ENCODE data around the gene ORAI3.

DNA sequence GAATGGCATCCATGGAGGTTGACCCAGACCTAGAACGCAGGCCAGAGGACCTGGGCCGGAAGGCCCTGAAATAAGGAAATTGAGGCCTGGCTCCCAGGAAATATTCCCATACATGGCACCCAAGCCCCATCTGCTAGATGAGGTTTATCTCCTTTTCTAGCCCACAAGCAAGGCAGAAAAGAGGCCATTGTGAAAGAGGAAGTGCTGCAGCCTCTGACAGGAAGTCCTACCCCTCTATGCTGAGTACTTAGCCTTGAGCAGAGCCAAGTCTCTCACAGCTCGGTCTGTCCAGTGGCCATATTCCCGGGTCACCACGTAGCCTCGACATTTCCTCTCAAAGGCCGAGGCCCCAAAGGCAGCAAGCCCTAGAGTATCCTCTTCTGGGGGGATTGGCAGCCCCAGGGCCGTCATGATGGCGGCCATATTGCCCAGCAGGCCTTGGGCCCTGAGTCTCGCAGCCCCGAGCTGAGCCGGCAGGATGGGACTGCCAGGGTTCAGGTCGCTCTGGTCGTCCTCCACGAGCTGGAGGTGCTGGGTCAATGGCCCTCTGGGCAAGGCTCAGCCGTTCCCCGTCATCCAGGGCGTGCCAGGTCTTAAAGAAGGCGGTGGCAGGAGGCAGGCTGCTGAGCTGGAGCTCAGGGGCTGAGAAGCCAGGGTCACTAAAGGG is 44.6 kb upstream of the ORAI3 start:
- TF ChIP-seq, protein P1, sequence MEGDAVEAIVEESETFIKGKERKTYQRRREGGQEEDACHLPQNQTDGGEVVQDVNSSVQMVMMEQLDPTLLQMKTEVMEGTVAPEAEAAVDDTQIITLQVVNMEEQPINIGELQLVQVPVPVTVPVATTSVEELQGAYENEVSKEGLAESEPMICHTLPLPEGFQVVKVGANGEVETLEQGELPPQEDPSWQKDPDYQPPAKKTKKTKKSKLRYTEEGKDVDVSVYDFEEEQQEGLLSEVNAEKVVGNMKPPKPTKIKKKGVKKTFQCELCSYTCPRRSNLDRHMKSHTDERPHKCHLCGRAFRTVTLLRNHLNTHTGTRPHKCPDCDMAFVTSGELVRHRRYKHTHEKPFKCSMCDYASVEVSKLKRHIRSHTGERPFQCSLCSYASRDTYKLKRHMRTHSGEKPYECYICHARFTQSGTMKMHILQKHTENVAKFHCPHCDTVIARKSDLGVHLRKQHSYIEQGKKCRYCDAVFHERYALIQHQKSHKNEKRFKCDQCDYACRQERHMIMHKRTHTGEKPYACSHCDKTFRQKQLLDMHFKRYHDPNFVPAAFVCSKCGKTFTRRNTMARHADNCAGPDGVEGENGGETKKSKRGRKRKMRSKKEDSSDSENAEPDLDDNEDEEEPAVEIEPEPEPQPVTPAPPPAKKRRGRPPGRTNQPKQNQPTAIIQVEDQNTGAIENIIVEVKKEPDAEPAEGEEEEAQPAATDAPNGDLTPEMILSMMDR (IDR thresholded peaks at IDR 0.05; ENCODE audit: poor library complexity, severe bottlenecking), result no peak
- TF ChIP-seq EZH2 (IDR thresholded peaks at IDR 0.05; ENCODE audit: borderline replicate concordance, insufficient read depth, low read length, poor library complexity, severe bottlenecking) (no peak), RAD21 (conservative IDR thresholded peaks at IDR 0.05) (no peak)
- TF ChIP-seq, protein P2, sequence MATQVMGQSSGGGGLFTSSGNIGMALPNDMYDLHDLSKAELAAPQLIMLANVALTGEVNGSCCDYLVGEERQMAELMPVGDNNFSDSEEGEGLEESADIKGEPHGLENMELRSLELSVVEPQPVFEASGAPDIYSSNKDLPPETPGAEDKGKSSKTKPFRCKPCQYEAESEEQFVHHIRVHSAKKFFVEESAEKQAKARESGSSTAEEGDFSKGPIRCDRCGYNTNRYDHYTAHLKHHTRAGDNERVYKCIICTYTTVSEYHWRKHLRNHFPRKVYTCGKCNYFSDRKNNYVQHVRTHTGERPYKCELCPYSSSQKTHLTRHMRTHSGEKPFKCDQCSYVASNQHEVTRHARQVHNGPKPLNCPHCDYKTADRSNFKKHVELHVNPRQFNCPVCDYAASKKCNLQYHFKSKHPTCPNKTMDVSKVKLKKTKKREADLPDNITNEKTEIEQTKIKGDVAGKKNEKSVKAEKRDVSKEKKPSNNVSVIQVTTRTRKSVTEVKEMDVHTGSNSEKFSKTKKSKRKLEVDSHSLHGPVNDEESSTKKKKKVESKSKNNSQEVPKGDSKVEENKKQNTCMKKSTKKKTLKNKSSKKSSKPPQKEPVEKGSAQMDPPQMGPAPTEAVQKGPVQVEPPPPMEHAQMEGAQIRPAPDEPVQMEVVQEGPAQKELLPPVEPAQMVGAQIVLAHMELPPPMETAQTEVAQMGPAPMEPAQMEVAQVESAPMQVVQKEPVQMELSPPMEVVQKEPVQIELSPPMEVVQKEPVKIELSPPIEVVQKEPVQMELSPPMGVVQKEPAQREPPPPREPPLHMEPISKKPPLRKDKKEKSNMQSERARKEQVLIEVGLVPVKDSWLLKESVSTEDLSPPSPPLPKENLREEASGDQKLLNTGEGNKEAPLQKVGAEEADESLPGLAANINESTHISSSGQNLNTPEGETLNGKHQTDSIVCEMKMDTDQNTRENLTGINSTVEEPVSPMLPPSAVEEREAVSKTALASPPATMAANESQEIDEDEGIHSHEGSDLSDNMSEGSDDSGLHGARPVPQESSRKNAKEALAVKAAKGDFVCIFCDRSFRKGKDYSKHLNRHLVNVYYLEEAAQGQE (IDR thresholded peaks at IDR 0.05; ENCODE audit: borderline replicate concordance), result no peak
